GM13977 (cell line): ENCODE results near the gene KRTAP17-1.

Experiments used
- DNase-seq: peaks from one replicate; pipeline ENCODE4 v3.0.0; 2012; ENCODE audit warnings: low spot score
- CTCF ChIP-seq: IDR thresholded peaks from 2 replicates; pipeline ENCODE4 v1.5.1; 2012; ENCODE audit warnings: mild to moderate bottlenecking, control low read depth; ENCODE audit not compliant: insufficient read depth; ENCODE audit errors: extremely low read depth, missing control alignments
- in situ Hi-C: fragments of 300-500 bp; cut with MboI; formaldehyde crosslinking; loops from one replicate; pipeline ENCODE4 v1.12.0; 2022; ENCODE audit warnings: low sequenced_read_pairs, low pct_unique_long_range_greater_than_20kb, mixed read lengths, inconsistent platforms; ENCODE audit not compliant: unreplicated experiment

Gene KRTAP17-1

GRCh38 chr17:41315814-41316445, 420 bp upstream of the KRTAP17-1 start:
- TF ChIP-seq CTCF: no peak
- no peak for DNase-seq
- in situ Hi-C loops: no loop called here

- no peak for TF ChIP-seq CTCF
- in situ Hi-C loops: no loop called here
- no peak for DNase-seq
Measured at GRCh38 chr17:41311111-41311510, 4.4 kb downstream of the KRTAP17-1 start.

GRCh38 chr17:41308918-41309359, 6.6 kb downstream of the KRTAP17-1 start, which contains the start of gene KRTAP16-1:
Gene KRTAP16-1 (minus strand): TSS chr17:41309309. CDS start chr17:41309253, 56 bp downstream.
- in situ Hi-C loops: no loop called here
- no peak for DNase-seq
- no peak for TF ChIP-seq CTCF

- in situ Hi-C loops: no loop called here
- DNase-seq: no peak
- TF ChIP-seq CTCF: no peak
Measured at GRCh38 chr17:41308251-41308917, 7.1 kb downstream of the KRTAP17-1 start.

- in situ Hi-C loops: no loop called here
- no peak for DNase-seq
- TF ChIP-seq CTCF: no peak
Measured at GRCh38 chr17:41307647-41308046, 7.9 kb downstream of the KRTAP17-1 start.

GRCh38 chr17:41304091-41304490, 11.4 kb downstream of the KRTAP17-1 start:
- TF ChIP-seq CTCF: no peak
- in situ Hi-C loops: no loop called here
- DNase-seq: no peak
